ENCODE data around the gene ARHGDIB.

Gene ARHGDIB

DNA sequence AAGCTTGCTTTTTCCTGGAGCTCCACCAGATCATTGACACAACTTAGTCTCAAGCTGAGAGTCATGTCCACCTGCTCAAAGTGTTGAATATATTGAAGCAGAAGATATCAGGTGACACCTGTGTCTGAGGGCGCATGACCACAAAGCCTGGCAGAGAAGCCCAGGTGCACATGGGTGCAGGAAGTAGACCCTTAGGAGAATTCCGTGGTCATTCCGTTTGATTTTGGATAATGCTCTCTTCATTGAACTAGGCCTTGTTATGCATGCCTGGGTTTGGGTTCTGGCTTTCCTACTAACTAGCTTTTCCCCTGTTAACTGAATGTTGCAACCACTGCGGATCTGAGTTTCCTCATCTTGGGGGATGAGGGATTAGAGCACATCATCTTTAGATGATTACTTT is 7.1 kb downstream of the ARHGDIB start:
- peak; percentile 41 for DNase-seq

DNA sequence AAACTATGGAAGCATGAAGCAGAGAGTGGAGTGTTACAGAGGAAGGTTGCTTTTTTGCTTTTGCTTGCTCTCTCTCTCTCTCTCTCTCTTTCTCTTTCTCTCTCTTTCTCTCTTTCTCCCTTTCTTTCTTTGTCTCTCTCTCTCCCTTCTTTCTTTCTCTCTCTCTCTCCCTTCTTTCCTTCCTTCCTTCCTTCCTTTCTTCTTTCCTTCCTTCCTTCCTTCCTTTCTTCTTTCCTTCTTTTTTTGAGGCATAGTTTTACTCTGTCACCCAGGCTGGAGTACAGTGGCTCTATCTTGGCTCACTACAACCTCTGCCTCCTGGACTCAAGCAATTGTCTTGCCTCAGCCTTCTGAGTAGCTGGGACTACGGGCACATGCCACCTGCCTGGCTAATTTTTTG is 7.6 kb downstream of the ARHGDIB start:
- DNase-seq, result no peak

DNA sequence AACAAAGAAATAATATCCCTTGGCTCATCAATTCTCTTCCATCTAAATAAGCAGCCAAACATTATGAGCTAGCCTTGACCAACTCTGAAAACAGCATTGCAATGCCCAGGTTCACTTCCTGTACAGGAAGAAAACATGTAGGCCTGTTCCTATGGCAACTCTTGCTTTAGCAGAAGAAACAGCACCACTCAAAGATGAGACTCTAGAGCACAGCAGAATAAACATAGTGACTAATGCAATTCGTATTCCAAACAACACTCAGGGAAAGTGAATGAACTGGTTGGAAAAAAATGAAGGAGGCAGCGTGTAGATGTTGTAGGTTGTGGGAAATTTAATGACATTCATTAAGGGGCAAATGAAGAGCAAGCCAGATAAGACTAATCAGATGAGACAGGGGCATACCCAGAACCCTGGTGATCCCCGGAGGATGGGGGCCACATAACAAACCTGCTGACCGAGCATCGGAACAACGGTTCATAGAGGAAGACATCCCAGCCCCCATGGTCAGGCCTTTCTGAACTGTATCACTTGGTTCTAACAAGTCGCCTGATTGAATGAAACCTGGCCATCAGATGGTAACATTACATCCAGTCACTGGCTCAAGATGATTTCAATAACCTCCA is 9.0 kb downstream of the ARHGDIB start:
- DNase-seq, result peak; percentile 71

DNA sequence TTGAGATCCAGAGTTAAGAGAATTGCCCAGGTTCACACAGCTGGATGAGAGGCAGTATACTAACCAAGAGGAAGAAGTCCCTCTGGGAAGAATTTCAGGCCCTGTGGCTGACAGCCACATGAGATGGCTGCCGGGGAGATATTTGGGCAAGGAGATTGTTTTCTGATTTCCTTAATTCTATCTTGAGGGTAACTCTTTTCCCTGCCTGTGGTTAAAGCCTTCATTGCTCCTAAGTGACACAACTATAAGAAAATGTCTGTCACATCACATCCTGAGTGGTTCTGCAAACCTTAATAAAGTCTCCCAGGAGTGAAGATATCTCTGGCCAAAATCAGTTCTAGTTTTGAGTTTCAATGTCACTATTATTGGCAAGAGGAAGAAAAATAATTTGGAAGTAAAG is 9.6 kb downstream of the ARHGDIB start:
- no peak for DNase-seq

DNA sequence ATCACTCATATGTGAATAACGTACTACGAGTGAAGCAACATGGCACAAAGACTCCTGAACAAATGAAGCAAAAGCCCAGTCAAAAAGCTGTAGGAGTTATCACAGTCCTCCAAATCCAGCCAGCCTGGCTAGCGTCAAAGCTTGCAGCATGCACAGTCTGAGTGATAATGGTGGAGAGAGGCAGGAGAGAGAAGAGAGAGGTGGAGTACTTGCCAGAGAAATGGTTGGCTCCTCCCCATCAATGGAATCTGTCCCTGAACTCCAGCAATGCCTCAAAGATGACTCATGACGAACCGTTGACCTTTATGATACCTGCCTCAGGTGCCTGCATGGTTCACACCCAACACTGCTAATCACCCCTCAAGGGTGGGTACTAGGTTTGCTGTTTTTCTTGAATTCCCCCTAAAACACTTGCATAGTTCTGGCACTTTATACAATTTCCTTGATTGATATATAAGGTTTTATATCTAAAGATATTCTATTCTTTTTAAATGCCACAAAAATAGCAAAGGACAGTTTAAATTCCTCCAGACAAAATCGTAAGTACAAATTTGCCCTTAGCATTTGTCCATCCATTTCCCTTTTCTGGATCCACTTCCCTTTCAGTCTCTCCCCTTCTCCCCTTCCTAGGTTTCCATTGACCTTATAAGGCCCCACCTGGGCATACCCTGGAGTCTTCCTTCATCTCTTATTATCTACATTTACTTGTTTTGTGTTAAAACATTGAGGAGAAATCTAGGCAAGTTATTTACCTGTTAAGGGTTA is 10.2 kb downstream of the ARHGDIB start:
- no peak for DNase-seq

DNA sequence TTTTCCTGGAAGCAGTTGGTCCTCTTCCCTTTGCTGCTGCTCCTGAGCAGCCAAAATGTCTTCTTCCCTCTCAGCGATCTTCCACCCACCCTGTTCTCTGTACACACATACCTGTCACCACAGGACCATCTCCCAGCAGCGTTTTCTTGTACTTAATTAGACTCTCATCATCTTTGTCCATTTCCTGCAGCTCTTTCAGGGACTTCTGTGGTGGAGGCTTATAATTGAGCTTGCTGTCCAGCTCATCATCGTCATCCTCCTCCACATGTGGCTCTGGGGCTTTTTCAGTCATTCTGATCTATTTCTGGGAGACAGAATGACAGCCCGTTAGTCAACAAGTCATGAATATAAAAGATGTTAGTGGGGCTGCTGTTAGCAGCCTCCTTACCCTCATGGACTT is 11.0 kb downstream of the ARHGDIB start:
- DNase-seq, result peak; percentile 30

DNA sequence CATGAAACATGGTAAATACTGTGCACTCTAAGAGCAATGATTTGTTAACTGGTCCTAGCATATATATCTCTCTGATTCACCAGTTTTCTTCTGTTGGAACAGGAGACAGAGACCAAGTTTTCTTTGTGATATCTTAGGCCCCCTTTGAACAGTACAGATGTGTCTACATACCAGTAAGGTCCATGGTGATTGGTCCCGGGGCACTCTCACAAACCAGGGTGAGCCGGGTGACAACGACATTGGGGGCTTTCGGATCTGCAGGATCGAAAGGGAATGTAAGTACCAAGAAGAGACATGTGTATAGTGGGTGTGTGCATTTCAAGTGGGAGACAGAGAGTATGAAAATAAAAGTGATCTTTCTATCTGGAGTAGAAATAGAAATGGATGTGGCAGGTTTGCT is 11.8 kb downstream of the ARHGDIB start:
- DNase-seq, result no peak

DNA sequence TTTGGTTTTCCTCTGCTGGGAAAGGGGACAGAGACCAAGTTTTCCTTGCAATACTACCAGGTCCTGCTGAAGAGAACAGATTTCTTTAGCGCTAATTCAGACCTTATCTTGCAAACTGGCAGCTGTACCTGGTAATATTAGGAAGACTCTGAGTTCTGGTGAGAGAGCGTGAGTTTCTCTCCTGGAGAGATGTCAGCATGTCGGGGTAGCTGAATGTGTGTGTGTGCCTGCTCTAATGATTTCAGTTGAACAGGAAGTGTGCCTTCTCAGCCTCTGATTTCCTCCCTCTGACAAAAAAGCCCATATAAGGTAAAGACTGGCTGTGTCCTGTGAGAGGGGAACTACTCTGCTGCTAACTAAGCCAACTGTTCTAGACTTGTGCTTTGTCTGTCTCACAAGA is 12.7 kb downstream of the ARHGDIB start:
- DNase-seq, result peak; percentile 79

DNA sequence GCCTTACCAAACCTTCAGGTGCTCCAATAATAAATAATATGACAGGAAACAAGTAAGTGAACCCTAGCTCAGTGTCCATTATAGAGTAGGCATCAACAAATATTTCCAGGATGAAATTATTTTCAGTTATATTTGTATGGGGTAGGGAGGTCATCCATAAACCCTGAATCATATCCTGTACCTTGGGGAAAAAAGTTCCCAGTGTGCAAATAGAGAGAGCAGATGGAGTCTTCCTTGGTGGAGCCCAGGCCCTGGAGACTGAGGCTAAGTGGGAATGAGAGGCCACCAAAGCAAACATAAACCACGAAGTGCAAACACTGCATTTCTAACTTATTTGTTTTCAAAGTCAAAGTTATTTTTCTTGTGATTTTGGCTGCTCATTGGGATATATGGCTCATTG is 14.5 kb downstream of the ARHGDIB start:
- DNase-seq, result no peak

DNA sequence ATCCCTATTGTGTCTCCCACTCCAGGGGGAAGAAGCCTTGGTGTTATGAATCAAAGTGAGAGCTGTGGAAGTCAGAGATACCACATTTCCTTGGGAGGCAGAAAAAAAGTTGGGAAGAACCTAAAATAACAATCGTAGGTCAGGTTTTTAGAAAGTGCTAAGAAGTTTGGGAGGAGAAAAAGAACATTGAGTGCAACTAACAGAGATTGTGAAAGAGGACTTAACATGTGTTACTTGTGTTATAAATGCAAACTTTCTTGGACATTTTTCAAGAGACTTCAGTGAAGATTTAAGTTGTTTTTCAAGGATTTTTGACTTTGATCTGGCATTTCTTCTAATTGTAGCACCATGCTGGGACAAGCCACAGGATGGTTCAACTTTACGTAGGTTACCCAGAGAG is 15.2 kb downstream of the ARHGDIB start:
- DNase-seq, result no peak

DNA sequence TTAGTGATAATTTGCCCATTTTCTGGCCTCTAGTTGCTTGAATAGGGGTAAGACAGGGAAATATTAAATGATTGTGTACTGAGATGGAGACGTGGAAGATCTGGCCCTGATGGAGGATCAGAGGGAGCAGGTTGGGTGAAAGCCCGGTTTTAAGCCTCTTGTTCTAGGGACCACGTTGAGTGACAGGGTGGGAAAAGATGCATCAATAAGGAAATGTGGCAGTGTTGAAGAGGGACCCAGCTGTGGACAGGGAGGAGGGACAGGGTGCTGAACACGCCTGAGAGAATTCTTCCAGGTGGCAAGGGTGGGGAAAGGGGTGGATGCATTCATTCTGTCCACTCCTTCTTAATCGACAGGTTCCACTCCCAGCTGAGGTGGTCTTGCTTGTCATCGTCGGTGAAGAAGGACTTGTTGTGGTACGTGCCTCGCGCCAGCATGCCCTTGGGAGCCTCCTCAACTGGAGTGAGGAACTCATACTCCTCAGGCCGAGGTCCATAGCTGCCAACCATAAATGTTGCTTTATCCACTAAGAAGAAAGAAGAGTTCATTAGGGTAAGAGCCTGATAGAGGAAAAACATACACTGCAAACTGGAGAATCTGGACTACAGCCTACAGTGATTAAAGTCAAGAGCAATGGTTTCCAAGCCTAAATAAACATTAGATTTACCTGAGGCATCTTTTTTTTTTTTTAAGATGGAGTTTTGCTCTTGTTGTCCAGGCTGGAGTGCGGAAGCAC is 19.0 kb downstream of the ARHGDIB start:
- DNase-seq, result no peak

DNA sequence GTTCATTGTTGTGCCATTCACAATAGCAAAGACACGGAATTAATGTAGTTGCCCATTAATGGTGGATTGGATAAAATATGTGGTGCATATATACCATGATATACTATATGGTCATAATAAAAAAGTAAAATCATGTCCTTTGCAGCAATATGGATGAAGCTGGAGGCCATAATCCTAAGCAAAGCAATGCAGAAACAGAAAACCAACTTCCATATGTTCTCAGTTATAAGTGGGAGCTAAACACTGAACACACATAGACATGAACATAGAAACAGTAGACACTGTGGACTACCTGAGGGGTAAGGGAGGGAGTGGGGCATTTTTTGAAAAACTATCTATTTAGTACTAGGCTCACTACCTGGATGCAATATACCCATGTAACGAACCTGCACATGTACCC is 20.0 kb downstream of the ARHGDIB start:
- DNase-seq, result no peak

DNA sequence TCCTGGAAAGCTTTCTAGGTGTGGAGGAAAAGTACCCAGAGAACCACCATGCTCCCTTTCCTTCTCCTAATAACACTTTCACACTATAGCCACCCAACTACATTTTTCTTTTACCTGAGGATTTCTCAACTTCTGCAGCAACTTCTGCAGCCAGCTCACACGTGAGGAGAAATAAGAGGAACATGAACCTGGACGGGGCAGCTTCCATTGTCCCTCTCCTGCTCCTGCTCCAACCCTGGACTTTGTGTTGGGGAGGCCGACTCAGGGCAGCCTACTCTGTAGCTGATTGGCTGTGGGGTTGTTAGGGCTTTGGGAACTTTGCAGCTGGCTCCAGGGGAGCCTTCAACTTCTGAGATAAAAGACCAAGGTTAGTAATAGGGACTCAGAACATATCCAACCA is 23.1 kb downstream of the ARHGDIB start, which contains the start of gene ERP27:
TSS of gene ERP27 (minus strand) at position 237 of the 400 bp plus-strand sequence. CDS start at position 208, 29 bp downstream.
- no peak for DNase-seq

DNA sequence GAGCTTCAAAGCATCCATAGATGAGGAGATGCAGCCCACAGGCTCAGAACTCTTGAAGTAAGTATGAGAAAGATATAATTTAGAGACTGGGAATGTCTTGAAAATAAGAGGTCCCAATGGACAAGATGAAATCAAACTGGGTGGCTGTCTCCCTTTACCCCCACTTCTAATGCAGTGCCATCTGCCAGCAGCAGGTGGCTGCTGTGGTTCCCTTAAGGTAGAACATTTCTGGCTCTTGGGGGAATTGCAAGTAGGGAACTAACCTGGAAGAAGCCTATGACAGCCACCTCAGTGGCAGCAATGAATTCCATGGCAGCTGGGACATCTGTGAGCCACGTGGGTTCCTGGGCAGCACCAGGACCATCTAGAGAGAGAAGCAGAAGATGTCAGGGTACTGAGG is 23.7 kb downstream of the ARHGDIB start:
- no peak for DNase-seq

DNA sequence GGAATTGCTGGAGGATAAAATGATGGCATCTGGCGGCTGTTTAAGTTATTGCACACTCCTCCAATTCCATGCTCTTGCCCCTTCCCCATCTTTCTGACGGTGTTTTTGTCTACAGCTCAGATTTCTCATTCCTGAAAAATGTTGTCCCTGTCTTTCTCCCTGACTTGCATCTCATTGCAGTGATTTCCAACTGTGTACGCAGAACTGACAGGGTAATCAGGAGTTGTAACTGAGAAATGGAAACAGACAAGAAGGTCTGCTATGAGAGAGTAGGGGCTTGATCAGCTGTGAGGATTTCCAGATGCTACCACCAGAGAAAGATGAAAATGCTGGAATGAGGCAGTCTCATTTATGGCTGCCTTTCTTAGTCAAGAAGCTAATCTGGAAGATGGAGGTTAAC is 24.4 kb downstream of the ARHGDIB start:
- DNase-seq, result no peak

DNA sequence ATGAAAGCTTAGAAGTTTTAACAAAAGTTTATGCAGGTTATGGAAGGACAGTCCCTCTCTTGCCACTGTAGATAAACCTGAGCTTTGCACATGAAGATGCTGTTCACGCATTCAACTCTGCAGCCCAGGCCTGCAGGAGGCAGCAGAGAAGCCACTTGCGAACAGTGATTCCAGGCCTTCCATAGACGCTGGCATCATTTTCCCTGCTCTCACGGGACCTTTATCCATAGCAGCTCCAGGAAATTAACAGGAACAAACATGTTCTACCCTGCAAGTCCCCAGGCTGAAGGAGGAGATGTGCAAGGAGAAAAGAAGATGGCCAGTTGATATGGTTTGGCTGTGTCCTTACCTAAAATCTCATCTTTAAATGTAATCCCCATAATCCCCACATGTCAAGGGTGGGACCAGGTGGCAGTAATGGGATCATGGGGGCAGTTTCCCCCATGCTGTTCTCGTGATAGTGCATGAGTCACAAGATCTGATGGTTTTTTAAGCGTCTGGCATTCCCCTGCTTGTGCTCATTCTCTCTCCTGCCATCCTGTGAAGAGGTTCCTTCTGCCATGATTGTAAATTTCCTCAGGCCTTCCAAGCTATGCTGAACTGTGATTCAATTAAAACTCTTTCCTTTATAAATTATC is 25.1 kb downstream of the ARHGDIB start:
- no peak for DNase-seq

DNA sequence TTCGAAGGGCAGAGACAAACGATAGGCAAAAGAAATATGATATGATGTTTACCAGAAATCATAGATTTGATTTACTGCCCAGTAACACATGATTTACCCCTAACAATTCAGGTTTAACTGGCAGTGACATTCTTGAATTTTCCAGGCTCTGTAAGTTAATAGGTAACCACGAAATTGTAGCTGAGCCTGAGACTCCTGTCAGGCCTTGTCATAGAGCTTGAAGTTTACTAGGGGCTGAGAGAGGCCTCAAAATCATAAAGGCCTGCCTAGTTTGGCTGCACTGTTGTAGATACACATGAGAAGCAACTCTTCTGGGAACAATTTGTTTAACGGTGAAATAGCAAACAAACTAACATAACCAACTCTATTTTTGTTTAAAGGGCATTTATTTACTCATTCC is 26.4 kb downstream of the ARHGDIB start:
- no peak for DNase-seq

DNA sequence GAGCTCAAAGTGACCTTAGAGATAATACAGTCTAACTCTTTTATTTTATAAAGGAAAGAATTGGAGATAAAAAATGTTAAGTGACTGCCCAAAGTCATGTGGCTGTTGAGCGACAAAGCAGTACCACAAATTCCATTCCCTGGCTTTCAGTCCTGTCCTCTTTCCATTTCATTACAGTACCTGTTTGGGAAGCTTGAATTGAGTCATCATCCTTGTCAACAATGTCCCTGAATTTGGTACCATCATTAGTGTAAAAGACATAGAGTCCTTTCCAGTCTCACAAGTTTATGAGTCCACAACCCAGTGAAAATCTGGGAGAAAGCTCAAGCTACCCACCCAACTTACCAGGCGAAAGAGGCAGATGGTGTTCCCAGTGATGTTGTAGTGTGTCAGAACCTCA is 26.9 kb downstream of the ARHGDIB start:
- DNase-seq, result no peak

DNA sequence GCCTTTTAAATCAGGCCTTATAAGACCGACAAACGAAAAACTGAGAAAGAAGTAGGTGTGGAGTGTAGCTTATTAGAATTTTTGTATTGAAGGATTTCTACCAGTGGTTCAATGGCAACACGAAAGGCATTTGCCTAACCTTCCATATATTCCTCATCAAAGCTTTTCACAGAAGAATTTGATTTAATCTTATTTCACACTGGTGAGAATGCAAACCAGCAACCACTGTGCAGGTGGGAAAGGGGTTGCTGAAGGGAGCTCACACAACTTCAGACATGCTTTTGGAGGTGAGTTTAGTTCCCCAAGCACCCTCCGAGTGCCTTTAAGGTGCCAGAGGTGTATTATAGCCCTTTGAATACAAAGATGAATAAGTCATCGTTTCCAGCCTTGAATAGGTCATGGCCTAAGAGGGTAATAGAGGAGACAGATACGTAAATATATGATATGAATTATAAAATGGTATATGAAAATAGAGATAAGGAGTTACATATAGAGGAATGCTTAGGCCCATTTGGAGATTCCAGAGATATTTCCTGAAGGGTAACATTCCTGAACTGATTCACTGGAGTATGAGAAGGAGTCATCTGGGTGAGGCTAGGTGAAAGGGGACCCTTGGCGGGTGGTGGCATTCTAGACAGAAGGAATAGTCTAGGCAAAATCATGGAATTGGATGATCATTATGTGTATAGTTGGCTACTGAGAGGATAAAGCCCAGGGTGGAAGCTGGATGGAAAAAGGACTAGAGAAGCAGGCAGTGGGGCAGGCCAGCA is 29.4 kb downstream of the ARHGDIB start:
- DNase-seq, result no peak

DNA sequence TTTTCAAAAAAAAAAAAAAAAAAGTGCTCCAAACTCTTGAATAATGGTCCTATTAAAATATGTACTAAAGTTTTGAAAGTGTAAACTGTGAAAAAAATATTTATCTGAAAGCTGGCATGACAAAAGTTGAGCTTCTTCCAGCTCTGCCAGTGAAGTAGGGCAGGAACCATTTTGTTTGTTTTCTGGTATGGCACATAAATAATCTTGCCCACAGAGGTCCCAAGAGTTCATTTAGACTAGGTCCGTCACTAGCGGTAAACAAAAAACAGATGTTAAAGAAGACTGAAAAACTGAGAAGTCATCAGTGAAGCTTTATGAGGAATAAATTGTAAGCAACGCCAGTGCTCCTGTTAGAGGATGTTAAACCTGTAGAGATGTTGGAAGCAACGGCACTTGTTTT is 30.0 kb downstream of the ARHGDIB start:
- no peak for DNase-seq

DNA sequence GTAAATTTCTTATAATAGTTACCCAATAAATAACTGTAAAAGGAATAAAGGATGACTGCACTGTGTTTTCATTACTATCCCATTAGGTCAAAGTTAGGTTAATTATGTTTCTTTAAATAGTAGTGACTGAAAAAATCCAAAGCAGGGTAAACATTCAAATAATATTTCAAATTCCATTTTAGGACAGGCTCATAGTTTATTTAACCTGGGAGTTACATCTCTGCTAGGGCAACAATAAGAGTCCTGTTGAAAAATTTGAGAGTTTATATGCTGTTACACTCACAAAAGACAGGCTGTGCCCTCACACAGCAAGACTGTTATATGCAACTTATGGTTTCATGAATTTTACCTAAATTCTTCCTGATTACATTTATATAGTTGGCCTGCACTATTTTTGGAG is 31.1 kb downstream of the ARHGDIB start:
- DNase-seq, result no peak

DNA sequence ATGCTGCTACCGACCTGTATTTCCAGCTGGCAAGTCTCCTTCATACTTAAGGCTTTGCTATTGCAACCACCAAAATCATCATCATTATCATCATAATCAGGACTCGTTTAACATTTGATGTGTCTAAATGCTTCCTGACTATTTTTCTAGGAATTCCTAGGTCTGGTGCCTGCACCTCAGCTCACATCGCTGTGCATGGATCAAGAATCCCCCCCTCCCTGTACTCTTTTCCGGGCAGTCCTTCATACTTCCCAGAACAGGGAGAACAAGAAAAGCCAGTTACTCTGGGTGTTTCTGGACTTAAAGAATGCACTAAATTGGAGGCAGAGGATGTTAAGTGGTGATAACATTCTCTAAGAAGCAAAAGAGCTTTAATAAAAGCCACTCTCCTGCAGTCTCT is 32.5 kb downstream of the ARHGDIB start:
- no peak for DNase-seq

DNA sequence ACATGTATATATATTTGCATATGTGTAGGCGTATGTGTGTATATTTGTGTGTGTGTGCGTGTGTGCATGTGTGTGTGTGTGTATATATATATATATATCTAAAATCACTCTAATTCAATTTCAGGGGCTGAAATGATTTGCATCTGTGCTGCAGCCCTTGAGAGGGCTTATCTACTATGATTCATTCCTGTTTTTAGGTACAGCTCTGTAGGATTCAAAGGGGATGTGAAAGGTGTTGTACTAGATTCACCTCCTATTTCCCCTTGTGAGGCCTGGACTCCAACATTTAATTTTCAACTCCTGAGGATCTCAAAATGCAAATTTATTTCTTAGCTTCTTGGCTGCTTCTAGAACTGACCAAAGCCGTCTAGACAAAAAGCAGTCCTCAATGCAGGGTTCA is 34.1 kb downstream of the ARHGDIB start:
- no peak for DNase-seq
